ENCODE measurements around the gene MIXL1.
A peak's percentile ranks its signal among the peaks of the same experiment; 100 is the strongest.
"Not testable (repeated sequence)": the region's sequence is repeated elsewhere in the genome, so short reads cannot be mapped to it uniquely, and the experiment has no call there.

The MIXL1 gene

GRCh38 chr1:226223157-226223785 lies at the start of gene MIXL1:
Gene MIXL1 (plus strand): TSS chr1:226223664. CDS start chr1:226223682, 18 bp downstream.
- DNase-seq, result no peak

GRCh38 chr1:226176870-226177269 lies 46.6 kb upstream of the MIXL1 start:
- DNase-seq, result no peak

- DNase-seq, result no peak
Observed at GRCh38 chr1:226181996-226182714, 41.3 kb upstream of the MIXL1 start.

- DNase-seq, result no peak
Observed at GRCh38 chr1:226185141-226186036, 38.1 kb upstream of the MIXL1 start.

- DNase-seq, result peak; percentile 29
Observed at GRCh38 chr1:226186124-226187018, 37.1 kb upstream of the MIXL1 start, which contains the start of gene ACBD3. Gene ACBD3 (minus strand): TSS chr1:226186741. CDS start chr1:226186675, 66 bp downstream.

- DNase-seq, result no peak
Observed at GRCh38 chr1:226187019-226187322, 36.5 kb upstream of the MIXL1 start.

GRCh38 chr1:226187380-226187779 lies 36.1 kb upstream of the MIXL1 start:
- no peak for DNase-seq

GRCh38 chr1:226195144-226195543 lies 28.3 kb upstream of the MIXL1 start:
- DNase-seq, result no peak

GRCh38 chr1:226199971-226200370 lies 23.5 kb upstream of the MIXL1 start:
- DNase-seq, result no peak

GRCh38 chr1:226201029-226201593 lies 22.4 kb upstream of the MIXL1 start:
- DNase-seq, result no peak

- DNase-seq, result no peak
Observed at GRCh38 chr1:226202246-226202645, 21.2 kb upstream of the MIXL1 start.

GRCh38 chr1:226202666-226203065 lies 20.8 kb upstream of the MIXL1 start:
- not testable (repeated sequence) for DNase-seq

- no peak for DNase-seq
Observed at GRCh38 chr1:226203240-226203639, 20.2 kb upstream of the MIXL1 start.

GRCh38 chr1:226203655-226204054 lies 19.8 kb upstream of the MIXL1 start:
- DNase-seq, result no peak

GRCh38 chr1:226204198-226204597 lies 19.3 kb upstream of the MIXL1 start:
- no peak for DNase-seq

- DNase-seq, result no peak
Observed at GRCh38 chr1:226207048-226207447, 16.4 kb upstream of the MIXL1 start.

GRCh38 chr1:226209307-226210059 lies 14.0 kb upstream of the MIXL1 start:
- DNase-seq, result no peak

- no peak for DNase-seq
Observed at GRCh38 chr1:226210571-226211176, 12.8 kb upstream of the MIXL1 start.

GRCh38 chr1:226211181-226211821 lies 12.2 kb upstream of the MIXL1 start:
- no peak for DNase-seq

GRCh38 chr1:226212545-226212944 lies 10.9 kb upstream of the MIXL1 start:
- no peak for DNase-seq
